Measurements from ENCODE around the gene CADPS. TPM values are rescaled to one million over a fixed set of nuclear protein-coding genes. Genes with fewer than 3 reads are reported as not detected.

Gene CADPS
- total RNA-seq, 4 donors from 2014 or later = 1.0 to 8.1 (median 2.0) TPM

GRCh38 chr3:62376454-62376720 lies 498.8 kb downstream of the CADPS start:
- no peaks in the 10 kb centered on the region for H3K9me3 ChIP-seq
- WGBS = 64% methylated on average over 3 of the region's 3 CpGs
- no peak for TF ChIP-seq POLR2A (IDR thresholded peaks at IDR 0.05; ENCODE audit: low read depth)
- TF ChIP-seq POLR2AphosphoS5 (IDR thresholded peaks at IDR 0.05) = no peak
- no peak for TF ChIP-seq CTCF (IDR thresholded peaks at IDR 0.05)
- TF ChIP-seq EP300 (IDR thresholded peaks at IDR 0.05) = no peak
- no peak for DNase-seq (ENCODE audit: extremely low spot score)
- peaks cover 0 to 100% (median 39%) of the 10 kb centered on the region in 4 donors for H3K27me3 ChIP-seq
- H3K36me3 ChIP-seq = no peaks in the 10 kb centered on the region
- peaks cover 11 to 56% (median 44%) of the 10 kb centered on the region in 4 donors for H3K4me1 ChIP-seq
- intact Hi-C loops (cut with DNase I) = no loop called here
- H3K27ac ChIP-seq (replicated peaks in 1 of 4) = no peak overlapping the region
- no peak overlapping the region for H3K4me3 ChIP-seq

GRCh38 chr3:62375655-62376453 lies 499.4 kb downstream of the CADPS start:
- TF ChIP-seq CTCF (IDR thresholded peaks at IDR 0.05) = no peak
- TF ChIP-seq EP300 (IDR thresholded peaks at IDR 0.05) = no peak
- no peak for TF ChIP-seq POLR2AphosphoS5 (IDR thresholded peaks at IDR 0.05)
- TF ChIP-seq POLR2A (IDR thresholded peaks at IDR 0.05; ENCODE audit: low read depth) = no peak
- Histone ChIP-seq H3K27me3 (peaks cover 0 to 100% (median 44%) of the 10 kb centered on the region in 4 donors), H3K4me3 (no peak overlapping the region), H3K4me1 (peaks cover 11 to 62% (median 48%) of the 10 kb centered on the region in 4 donors), H3K9me3 (no peaks in the 10 kb centered on the region), H3K27ac (replicated peaks in 1 of 4) (no peak overlapping the region), H3K36me3 (no peaks in the 10 kb centered on the region)
- 23% methylated on average over 14 of the region's 14 CpGs for WGBS
- no peak for DNase-seq (ENCODE audit: extremely low spot score)
- intact Hi-C loops (cut with DNase I) = no loop called here

- DNase-seq (ENCODE audit: extremely low spot score) = no peak
- 3% methylated on average over 30 of the region's 30 CpGs for WGBS
These were observed 500.6 kb downstream of the CADPS start for GRCh38 chr3:62374341-62375218.

GRCh38 chr3:62373714-62374333 lies 501.4 kb downstream of the CADPS start:
- peaks cover 0 to 100% (median 58%) of the 10 kb centered on the region in 4 donors for H3K27me3 ChIP-seq
- peak overlapping the region; percentile 20 to 35 (median 34) for H3K4me3 ChIP-seq
- no peak overlapping the region for H3K27ac ChIP-seq (replicated peaks in 1 of 4)
- intact Hi-C loops (cut with DNase I) = no loop called here
- no peaks in the 10 kb centered on the region for H3K9me3 ChIP-seq
- DNase-seq (ENCODE audit: extremely low spot score) = no peak
- 0% methylated on average over 5 of the region's 47 CpGs for WGBS
- TF ChIP-seq CTCF (IDR thresholded peaks at IDR 0.05) = no peak
- TF ChIP-seq POLR2AphosphoS5 (IDR thresholded peaks at IDR 0.05) = no peak
- no peak for TF ChIP-seq POLR2A (IDR thresholded peaks at IDR 0.05; ENCODE audit: low read depth)
- no peak for TF ChIP-seq EP300 (IDR thresholded peaks at IDR 0.05)
- H3K36me3 ChIP-seq = no peaks in the 10 kb centered on the region
- H3K4me1 ChIP-seq = peaks cover 18 to 74% (median 64%) of the 10 kb centered on the region in 4 donors

More at GRCh38 chr3:62374341-62375218, 500.6 kb downstream of the CADPS start:
- peaks cover 11 to 74% (median 59%) of the 10 kb centered on the region in 4 donors for H3K4me1 ChIP-seq
- H3K9me3 ChIP-seq = no peaks in the 10 kb centered on the region
- H3K4me3 ChIP-seq = peak overlapping the region; percentile 20 to 35 (median 34)
- intact Hi-C loops (cut with DNase I) = no loop called here
- H3K36me3 ChIP-seq = no peaks in the 10 kb centered on the region
- no peak for TF ChIP-seq EP300 (IDR thresholded peaks at IDR 0.05)
- TF ChIP-seq CTCF (IDR thresholded peaks at IDR 0.05) = no peak
- TF ChIP-seq POLR2A (IDR thresholded peaks at IDR 0.05; ENCODE audit: low read depth) = no peak
- TF ChIP-seq POLR2AphosphoS5 (IDR thresholded peaks at IDR 0.05) = no peak
- peaks cover 0 to 100% (median 53%) of the 10 kb centered on the region in 4 donors for H3K27me3 ChIP-seq
- no peak overlapping the region for H3K27ac ChIP-seq (replicated peaks in 1 of 4)
